Glutamatergic neuron (in vitro differentiated cells): Measurements from ENCODE around the gene ZDHHC3. TPM values are rescaled to one million over a fixed set of nuclear protein-coding genes. Genes with fewer than 3 reads are reported as not detected.

Experiments used
- DNase-seq: peaks from one replicate; pipeline ENCODE4 v3.0.0; 2022
- H3K27ac Mint-ChIP-seq: one replicate; pipeline ENCODE4 v1.8.0; 2020; ENCODE audit warnings: mild to moderate bottlenecking, mixed read lengths, inconsistent platforms; ENCODE audit not compliant: unreplicated experiment
- H3K27me3 Mint-ChIP-seq: one replicate; pipeline ENCODE4 v1.8.0; 2020; ENCODE audit warnings: mild to moderate bottlenecking, moderate library complexity, mixed read lengths, inconsistent platforms; ENCODE audit not compliant: unreplicated experiment
- H3K36me3 Mint-ChIP-seq: one replicate; pipeline ENCODE4 v1.8.0; 2020; ENCODE audit warnings: mild to moderate bottlenecking, mixed read lengths, inconsistent platforms; ENCODE audit not compliant: unreplicated experiment
- H3K4me1 Mint-ChIP-seq: one replicate; pipeline ENCODE4 v1.8.0; 2020; ENCODE audit warnings: mild to moderate bottlenecking, low read depth, mixed read lengths, inconsistent platforms; ENCODE audit not compliant: unreplicated experiment
- H3K4me3 Mint-ChIP-seq: one replicate; pipeline ENCODE4 v1.8.0; 2020; ENCODE audit warnings: mild to moderate bottlenecking, mixed read lengths, inconsistent platforms; ENCODE audit not compliant: unreplicated experiment
- H3K9me3 Mint-ChIP-seq: one replicate; pipeline ENCODE4 v1.8.0; 2020; ENCODE audit warnings: mild to moderate bottlenecking, moderate library complexity, mixed read lengths, inconsistent platforms; ENCODE audit not compliant: unreplicated experiment
- CTCF ChIP-seq: fragments of 200-600 bp; sonication (generic); IDR thresholded peaks from one replicate; pipeline ENCODE4 v1.5.0; 2021; ENCODE audit not compliant: partially characterized antibody, unreplicated experiment
- total RNA-seq: library from RNA; stranded (reverse); fragmentation: NEBNext Ultra II Directional; extraction: Animal tissue kit (Norgen Biotek cat#: 25700); gene quantifications from one replicate; pipeline ENCODE4 v1.2.1, GENCODE V29; 2021; ENCODE audit not compliant: unreplicated experiment

The ZDHHC3 gene
- total RNA-seq, 1 donor from 2014 or later: 52.4 TPM

- peaks cover 10% of the 10 kb centered on the region for H3K36me3 Mint-ChIP-seq
Observed at GRCh38 chr3:44999782-45000181, 23.8 kb upstream of the ZDHHC3 start.

GRCh38 chr3:44996556-44996969 lies 20.6 kb upstream of the ZDHHC3 start:
- Mint-ChIP-seq H3K36me3 (no peaks in the 10 kb centered on the region), H3K9me3 (peaks cover 5% of the 10 kb centered on the region), H3K4me1 (peaks cover 42% of the 10 kb centered on the region), H3K4me3 (peak overlapping the region; percentile 53), H3K27ac (peak overlapping the region; percentile 86), H3K27me3 (peaks cover 2% of the 10 kb centered on the region)
- TF ChIP-seq CTCF: no peak
- no peak for DNase-seq

More at GRCh38 chr3:44999782-45000181, 23.8 kb upstream of the ZDHHC3 start:
- no peak overlapping the region for H3K27ac Mint-ChIP-seq
- no peaks in the 10 kb centered on the region for H3K27me3 Mint-ChIP-seq
- no peak overlapping the region for H3K4me3 Mint-ChIP-seq
- H3K4me1 Mint-ChIP-seq: peaks cover 25% of the 10 kb centered on the region
- no peak for TF ChIP-seq CTCF
- no peak for DNase-seq
- H3K9me3 Mint-ChIP-seq: peaks cover 3% of the 10 kb centered on the region

GRCh38 chr3:44995142-44995770 lies 19.3 kb upstream of the ZDHHC3 start:
- Mint-ChIP-seq H3K4me1 (peaks cover 42% of the 10 kb centered on the region), H3K27ac (peak overlapping the region; percentile 90), H3K4me3 (peak overlapping the region; percentile 69), H3K27me3 (peaks cover 2% of the 10 kb centered on the region), H3K36me3 (no peaks in the 10 kb centered on the region), H3K9me3 (peaks cover 5% of the 10 kb centered on the region)
- TF ChIP-seq CTCF: no peak
- no peak for DNase-seq

GRCh38 chr3:44993471-44994205 lies 17.7 kb upstream of the ZDHHC3 start:
- TF ChIP-seq CTCF: no peak
- DNase-seq: no peak
- peak overlapping the region; percentile 57 for H3K4me3 Mint-ChIP-seq
- peaks cover 42% of the 10 kb centered on the region for H3K4me1 Mint-ChIP-seq
- H3K9me3 Mint-ChIP-seq: peaks cover 5% of the 10 kb centered on the region
- no peaks in the 10 kb centered on the region for H3K36me3 Mint-ChIP-seq
- peak overlapping the region; percentile 80 for H3K27ac Mint-ChIP-seq
- peaks cover 2% of the 10 kb centered on the region for H3K27me3 Mint-ChIP-seq
